MCF 10A (cell line): ENCODE data around the gene CYP2J2. TPM values are rescaled to one million over a fixed set of nuclear protein-coding genes. Genes with fewer than 3 reads are reported as not detected.
"Not testable (repeated sequence)": the region's sequence is repeated elsewhere in the genome, so short reads cannot be mapped to it uniquely, and the experiment has no call there.

Experiments
- BruUV-seq: library from RNA; stranded (reverse); fragments of 400-500 nt; replicated peaks from 2 replicates; lab custom pipeline; 2021; lab: Mats Ljungman, UMichigan
- CTCF ChIA-PET: fragments of 300-600 bp; sonication (Branson Sonifier 250); formaldehyde crosslinking; extraction: SDS; loops from one replicate; lab custom pipeline; 2021; ENCODE audit warnings: antibody characterized with exemption, inconsistent platforms; lab: Yijun Ruan, JAX
- POLR2A ChIA-PET: fragments of 300-600, 350-650 bp; sonication (Branson Sonifier 250); formaldehyde crosslinking; extraction: SDS; loops from one replicate; lab custom pipeline; 2020; ENCODE audit warnings: antibody characterized with exemption, inconsistent platforms; lab: Yijun Ruan, JAX
- DNase-seq: peaks from one replicate; pipeline ENCODE4 v3.0.0-alpha.2; 2018; ENCODE audit not compliant: unreplicated experiment
- H3K27ac Mint-ChIP-seq: one replicate; pipeline ENCODE4 v1.8.0; 2022; ENCODE audit warnings: mild to moderate bottlenecking, low read depth, mixed read lengths; ENCODE audit not compliant: unreplicated experiment
- H3K27me3 Mint-ChIP-seq: one replicate; pipeline ENCODE4 v1.8.0; 2022; ENCODE audit warnings: mixed read lengths; ENCODE audit not compliant: insufficient read depth, unreplicated experiment
- H3K36me3 Mint-ChIP-seq: one replicate; pipeline ENCODE4 v1.8.0; 2022; ENCODE audit warnings: mild to moderate bottlenecking, moderate library complexity, mixed read lengths; ENCODE audit not compliant: insufficient read depth, unreplicated experiment
- H3K4me1 Mint-ChIP-seq: one replicate; pipeline ENCODE4 v1.8.0; 2022; ENCODE audit warnings: mixed read lengths; ENCODE audit not compliant: insufficient read depth, unreplicated experiment
- H3K4me3 Mint-ChIP-seq: one replicate; pipeline ENCODE4 v1.8.0; 2022; ENCODE audit warnings: mild to moderate bottlenecking, moderate library complexity, mixed read lengths; ENCODE audit not compliant: unreplicated experiment
- H3K9me3 Mint-ChIP-seq: one replicate; pipeline ENCODE4 v1.8.0; 2022; ENCODE audit warnings: mixed read lengths; ENCODE audit not compliant: unreplicated experiment
- intact Hi-C: fragments of 100-400 bp; cut with micrococcal nuclease; formaldehyde crosslinking; loops from 2 replicates; pipeline ENCODE4 v1.14.1; 2022
- total RNA-seq: library from RNA; stranded (reverse); gene quantifications from 2 replicates; pipeline ENCODE4 v1.2.3, GENCODE V29; 2022
- TF ChIP-seq, protein P1 (sequence below): fragments of 200-600 bp; IDR thresholded peaks from one replicate; pipeline ENCODE4 v1.8.0; 2022; ENCODE audit warnings: antibody characterized with exemption, mild to moderate bottlenecking; ENCODE audit not compliant: unreplicated experiment

Gene CYP2J2
- total RNA-seq, 1 experiment from 2014 or later: 0.42 TPM

DNA sequence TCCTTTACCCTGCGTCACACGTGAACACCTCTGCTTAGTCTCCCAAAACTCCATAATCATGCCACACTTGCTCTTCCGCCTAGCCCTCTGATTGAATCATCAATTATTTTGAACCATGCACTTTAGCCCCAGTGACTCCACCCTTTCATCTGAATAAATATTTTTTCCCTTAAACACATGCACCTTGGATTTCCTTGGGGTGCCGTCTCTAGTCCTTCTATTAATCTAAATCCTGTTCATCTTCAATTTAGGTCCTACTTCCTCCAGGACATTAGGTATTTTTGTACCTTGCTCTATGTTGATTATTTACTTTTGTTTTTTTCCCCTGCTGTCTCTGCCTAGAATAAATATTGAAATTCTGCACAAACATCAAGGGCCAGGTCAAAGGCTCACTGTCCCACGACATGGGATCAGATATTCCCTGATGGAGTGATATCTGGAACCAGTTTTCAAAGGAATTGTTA is 9.8 kb upstream of the CYP2J2 start:
- Mint-ChIP-seq H3K27ac (no peak overlapping the region), H3K4me1 (no peaks in the 10 kb centered on the region), H3K4me3 (no peak overlapping the region), H3K27me3 (peaks cover 76% of the 10 kb centered on the region), H3K9me3 (no peaks in the 10 kb centered on the region), H3K36me3 (no peaks in the 10 kb centered on the region)
- ChIA-PET CTCF (interaction anchor here (1.3 kb wide), 1 partner anchor 14 kb away, joined by 5 read pairs; no protein-coding TSS in a partner anchor), POLR2A (interaction anchor here (0.7 kb wide), 1 partner anchor 38 kb away, joined by 4 read pairs; no protein-coding TSS in a partner anchor)
- TF ChIP-seq, protein P1, sequence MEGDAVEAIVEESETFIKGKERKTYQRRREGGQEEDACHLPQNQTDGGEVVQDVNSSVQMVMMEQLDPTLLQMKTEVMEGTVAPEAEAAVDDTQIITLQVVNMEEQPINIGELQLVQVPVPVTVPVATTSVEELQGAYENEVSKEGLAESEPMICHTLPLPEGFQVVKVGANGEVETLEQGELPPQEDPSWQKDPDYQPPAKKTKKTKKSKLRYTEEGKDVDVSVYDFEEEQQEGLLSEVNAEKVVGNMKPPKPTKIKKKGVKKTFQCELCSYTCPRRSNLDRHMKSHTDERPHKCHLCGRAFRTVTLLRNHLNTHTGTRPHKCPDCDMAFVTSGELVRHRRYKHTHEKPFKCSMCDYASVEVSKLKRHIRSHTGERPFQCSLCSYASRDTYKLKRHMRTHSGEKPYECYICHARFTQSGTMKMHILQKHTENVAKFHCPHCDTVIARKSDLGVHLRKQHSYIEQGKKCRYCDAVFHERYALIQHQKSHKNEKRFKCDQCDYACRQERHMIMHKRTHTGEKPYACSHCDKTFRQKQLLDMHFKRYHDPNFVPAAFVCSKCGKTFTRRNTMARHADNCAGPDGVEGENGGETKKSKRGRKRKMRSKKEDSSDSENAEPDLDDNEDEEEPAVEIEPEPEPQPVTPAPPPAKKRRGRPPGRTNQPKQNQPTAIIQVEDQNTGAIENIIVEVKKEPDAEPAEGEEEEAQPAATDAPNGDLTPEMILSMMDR: no peak
- BruUV-seq: no TSS peak
- no peak for DNase-seq
- intact Hi-C loops: no loop called here

DNA sequence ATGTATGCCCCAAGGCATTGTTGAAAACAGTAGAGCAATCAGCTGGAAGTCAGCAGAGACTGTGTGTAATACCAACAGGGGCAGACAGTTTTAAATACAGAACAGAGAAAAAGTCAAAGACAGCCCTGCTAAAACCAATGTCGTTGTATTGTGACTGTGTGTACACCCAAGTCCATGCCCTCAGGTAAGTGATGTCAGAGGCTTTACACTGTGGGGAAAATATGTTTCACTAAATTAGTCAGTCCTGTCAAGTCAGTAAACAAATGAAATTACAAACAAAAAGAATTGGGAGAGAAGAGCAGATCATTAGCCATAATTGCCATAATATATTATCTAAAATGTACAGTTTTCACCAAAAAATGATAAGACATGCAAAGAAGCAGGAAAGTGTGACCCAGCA is 2.4 kb upstream of the CYP2J2 start:
- H3K36me3 Mint-ChIP-seq: no peaks in the 10 kb centered on the region
- peaks cover 71% of the 10 kb centered on the region for H3K27me3 Mint-ChIP-seq

DNA sequence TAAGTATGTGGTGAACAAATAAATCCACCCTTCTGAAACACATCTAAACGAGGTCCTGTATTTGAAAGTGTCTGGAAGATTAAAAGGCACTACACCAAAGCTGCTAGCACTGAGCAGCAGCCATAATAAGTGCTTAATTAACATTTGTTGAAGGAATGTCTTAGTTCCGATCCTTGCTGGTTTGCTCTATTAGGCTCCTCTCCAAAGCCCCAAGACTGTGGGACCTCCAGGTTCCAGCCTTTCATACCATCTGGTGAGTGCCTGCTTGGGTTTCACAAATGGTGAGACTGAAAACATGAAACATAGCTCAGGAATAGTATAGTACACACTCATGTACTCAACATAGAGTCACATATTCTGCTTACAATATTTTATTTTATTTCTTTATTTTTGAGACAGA is 640 bp upstream of the CYP2J2 start:
- Mint-ChIP-seq H3K4me3 (peak overlapping the region; percentile 71), H3K27ac (no peak overlapping the region), H3K4me1 (no peaks in the 10 kb centered on the region), H3K36me3 (no peaks in the 10 kb centered on the region), H3K9me3 (peaks cover 8% of the 10 kb centered on the region), H3K27me3 (peaks cover 61% of the 10 kb centered on the region)
- no TSS peak for BruUV-seq
- POLR2A ChIA-PET: interaction anchor here (0.6 to 1.3 kb wide), 3 partner anchors 24 to 472 kb away, joined by 3 read pairs; no protein-coding TSS in a partner anchor
- TF ChIP-seq, protein P1: no peak
- CTCF ChIA-PET: interaction anchor here (1.1 to 2.0 kb wide), 4 partner anchors 17 to 48 kb away, joined by 3 to 10 read pairs (median 8); no protein-coding TSS in a partner anchor
- DNase-seq: no peak
- intact Hi-C loops: loop anchor here (5.0 kb wide), 1 partner anchor 110 kb away; no protein-coding TSS in a partner anchor

More for the DNA sequence above, 2.4 kb upstream of the CYP2J2 start:
- Mint-ChIP-seq H3K9me3 (peaks cover under 1% of the 10 kb centered on the region), H3K27ac (no peak overlapping the region), H3K4me3 (no peak overlapping the region), H3K4me1 (no peaks in the 10 kb centered on the region)
- POLR2A ChIA-PET: no interaction called here
- TF ChIP-seq, protein P1: no peak
- CTCF ChIA-PET: interaction anchor here (0.6 to 2.0 kb wide), 3 partner anchors 18 to 64 kb away, joined by 3 to 10 read pairs (median 4); no protein-coding TSS in a partner anchor
- intact Hi-C loops: loop anchor here (5.0 kb wide), 1 partner anchor 112 kb away; no protein-coding TSS in a partner anchor
- BruUV-seq: no TSS peak
- DNase-seq: no peak

DNA sequence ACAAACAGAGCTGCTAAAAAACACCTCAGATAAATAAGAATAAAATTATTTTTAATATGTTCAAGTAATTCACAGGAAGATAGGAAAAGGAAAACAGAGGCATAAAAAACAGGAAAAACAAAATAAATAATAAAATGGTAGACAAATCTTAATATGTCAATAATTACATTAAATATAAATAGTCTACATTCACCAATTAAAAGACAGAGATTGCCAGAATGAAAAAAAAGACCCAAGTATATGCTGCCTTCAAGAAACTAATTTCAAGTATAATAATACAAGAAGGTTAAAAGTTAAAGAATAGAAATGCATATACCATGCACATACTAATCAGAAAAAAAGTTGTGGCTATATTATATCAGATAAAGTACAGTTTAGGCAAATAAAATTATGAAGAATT is 1.9 kb downstream of the CYP2J2 start:
- TF ChIP-seq, protein P1: no peak
- Mint-ChIP-seq H3K4me1 (no peaks in the 10 kb centered on the region), H3K27me3 (peaks cover 58% of the 10 kb centered on the region), H3K9me3 (peaks cover 8% of the 10 kb centered on the region), H3K27ac (no peak overlapping the region), H3K4me3 (no peak overlapping the region), H3K36me3 (no peaks in the 10 kb centered on the region)
- intact Hi-C loops: loop anchor here (5.0 kb wide), 1 partner anchor 107 kb away; no protein-coding TSS in a partner anchor
- DNase-seq: no peak
- BruUV-seq: no TSS peak
- POLR2A ChIA-PET: no interaction called here
- CTCF ChIA-PET: interaction anchor here (1.4 to 2.3 kb wide), 2 partner anchors 22 to 47 kb away, joined by 7 to 13 read pairs; no protein-coding TSS in a partner anchor

DNA sequence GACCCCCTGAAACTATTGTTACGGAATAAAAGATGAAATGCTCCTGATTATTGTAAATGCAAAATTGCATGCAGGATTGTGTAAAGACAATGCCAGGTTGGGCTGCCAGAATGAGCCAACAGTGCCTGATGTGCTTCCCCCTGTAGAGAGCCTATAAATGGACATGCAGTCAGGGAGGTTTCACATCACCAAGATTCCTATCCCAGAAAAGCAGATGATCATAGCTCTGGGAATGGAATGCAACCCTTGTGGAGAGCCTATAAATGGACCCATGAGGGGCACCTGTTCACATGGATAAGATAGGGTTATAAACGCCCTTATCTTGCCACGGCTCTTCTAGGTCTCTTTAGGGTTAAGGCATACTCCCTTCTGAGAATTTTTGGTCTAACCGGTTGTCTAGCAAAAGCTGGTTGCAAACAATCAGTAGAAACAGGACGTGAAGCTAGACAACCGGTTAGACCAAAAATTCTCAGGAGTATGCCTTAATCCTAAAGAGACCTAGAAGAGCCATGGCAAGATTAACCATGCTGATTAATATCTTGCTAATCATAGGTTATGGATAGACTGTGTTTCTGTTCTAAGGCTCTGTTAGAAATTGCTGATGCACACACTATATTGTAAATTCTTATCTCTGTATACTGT is 5.2 kb downstream of the CYP2J2 start:
- H3K4me1 Mint-ChIP-seq, H3K4me3 Mint-ChIP-seq, BruUV-seq, H3K27ac Mint-ChIP-seq, DNase-seq, POLR2A ChIA-PET, intact Hi-C loops, CTCF ChIA-PET, H3K36me3 Mint-ChIP-seq, H3K9me3 Mint-ChIP-seq: not testable (repeated sequence)
- peaks cover 58% of the 10 kb centered on the region for H3K27me3 Mint-ChIP-seq
